Hepatocyte (in vitro differentiated cells): ENCODE results near the gene PRKRIP1. TPM values are rescaled to one million over a fixed set of nuclear protein-coding genes. Genes with fewer than 3 reads are reported as not detected.
"Not testable (repeated sequence)": the region's sequence is repeated elsewhere in the genome, so short reads cannot be mapped to it uniquely, and the experiment has no call there.

Experiments
- DNase-seq: peaks from one replicate; pipeline ENCODE4 v3.0.0-alpha.2; 2016; ENCODE audit warnings: low spot score
- H2AFZ ChIP-seq: fragments of 200-600 bp; sonication (generic); 2 replicates; pipeline ENCODE4 v1.6.0; 2016; ENCODE audit warnings: antibody characterized with exemption, mild to moderate bottlenecking
- H3K27ac ChIP-seq: fragments of 200-600 bp; sonication (generic); 2 replicates; pipeline ENCODE4 v1.5.1; 2016; ENCODE audit warnings: mild to moderate bottlenecking
- H3K27me3 ChIP-seq: fragments of 200-600 bp; sonication (generic); 2 replicates; pipeline ENCODE4 v1.6.1; 2016
- H3K36me3 ChIP-seq: fragments of 200-600 bp; sonication (generic); replicated peaks from 2 replicates; pipeline ENCODE4 v1.5.1; 2016; ENCODE audit warnings: low read depth; ENCODE audit not compliant: insufficient read depth
- H3K4me1 ChIP-seq: fragments of 200-600 bp; sonication (generic); 2 replicates; pipeline ENCODE4 v1.5.1; 2016; ENCODE audit warnings: mild to moderate bottlenecking, moderate library complexity; ENCODE audit not compliant: insufficient read depth
- H3K4me2 ChIP-seq: fragments of 200-600 bp; sonication (generic); 2 replicates; pipeline ENCODE4 v1.6.0; 2016
- H3K4me3 ChIP-seq: fragments of 200-600 bp; sonication (generic); 2 replicates; pipeline ENCODE4 v1.5.1; 2016; ENCODE audit warnings: mild to moderate bottlenecking
- H3K79me2 ChIP-seq: fragments of 200-600 bp; sonication (generic); 2 replicates; pipeline ENCODE4 v1.6.0; 2017; ENCODE audit warnings: mild to moderate bottlenecking
- H3K9me2 ChIP-seq: fragments of 200-600 bp; sonication (generic); replicated peaks from 2 replicates; pipeline ENCODE4 v1.6.0; 2017; ENCODE audit warnings: mild to moderate bottlenecking; ENCODE audit not compliant: insufficient read depth
- H3K9me3 ChIP-seq: fragments of 200-600 bp; sonication (generic); 2 replicates; pipeline ENCODE4 v1.5.1; 2016; ENCODE audit warnings: low read depth, mild to moderate bottlenecking
- H4K20me1 ChIP-seq: fragments of 200-600 bp; sonication (generic); 2 replicates; pipeline ENCODE4 v1.6.0; 2016; ENCODE audit warnings: mild to moderate bottlenecking; ENCODE audit not compliant: insufficient read depth, poor library complexity, severe bottlenecking
- EZH2 ChIP-seq: fragments of 200-600 bp; sonication (generic); IDR thresholded peaks from 2 replicates; pipeline ENCODE4 v1.6.1; 2016; ENCODE audit warnings: antibody characterized with exemption, mild to moderate bottlenecking, borderline replicate concordance
- EZH2phosphoT487 ChIP-seq: fragments of 200-600 bp; sonication (generic); IDR thresholded peaks from one replicate; pipeline ENCODE4 v1.6.1; 2018; ENCODE audit warnings: antibody characterized with exemption, mild to moderate bottlenecking, low read depth, moderate library complexity; ENCODE audit not compliant: unreplicated experiment, severe bottlenecking
- WGBS: methylation state at CpG from one replicate; pipeline ENCODE4 v1.1.6; 2016; ENCODE audit warnings: low lambda C conversion rate; ENCODE audit errors: missing lambda C conversion rate; 5-methylcytosine and 5-hydroxymethylcytosine counted together
- polyA plus RNA-seq: library from polyadenylated mRNA; unstranded; fragments of >200 nt; fragmentation: Nextera tagmentation; extraction: Ambion mirVana; gene quantifications from 2 replicates; pipeline ENCODE4 v1.2.1, GENCODE V29; 2016
- total RNA-seq: library from RNA; depleted of rRNA; stranded (reverse); fragments of >200 nt; gene quantifications from 2 replicates; pipeline ENCODE4 v1.2.3, GENCODE V29; 2014
- TF ChIP-seq, protein P1 (sequence below): fragments of 200-600 bp; sonication (generic); IDR thresholded peaks from 2 replicates; pipeline ENCODE4 v1.5.1; 2016; ENCODE audit warnings: antibody characterized with exemption, mild to moderate bottlenecking; ENCODE audit not compliant: poor library complexity

PRKRIP1 gene
- total and polyA plus RNA-seq, 2 experiments from 2014 or later = 33.8 to 44.6 TPM

DNA sequence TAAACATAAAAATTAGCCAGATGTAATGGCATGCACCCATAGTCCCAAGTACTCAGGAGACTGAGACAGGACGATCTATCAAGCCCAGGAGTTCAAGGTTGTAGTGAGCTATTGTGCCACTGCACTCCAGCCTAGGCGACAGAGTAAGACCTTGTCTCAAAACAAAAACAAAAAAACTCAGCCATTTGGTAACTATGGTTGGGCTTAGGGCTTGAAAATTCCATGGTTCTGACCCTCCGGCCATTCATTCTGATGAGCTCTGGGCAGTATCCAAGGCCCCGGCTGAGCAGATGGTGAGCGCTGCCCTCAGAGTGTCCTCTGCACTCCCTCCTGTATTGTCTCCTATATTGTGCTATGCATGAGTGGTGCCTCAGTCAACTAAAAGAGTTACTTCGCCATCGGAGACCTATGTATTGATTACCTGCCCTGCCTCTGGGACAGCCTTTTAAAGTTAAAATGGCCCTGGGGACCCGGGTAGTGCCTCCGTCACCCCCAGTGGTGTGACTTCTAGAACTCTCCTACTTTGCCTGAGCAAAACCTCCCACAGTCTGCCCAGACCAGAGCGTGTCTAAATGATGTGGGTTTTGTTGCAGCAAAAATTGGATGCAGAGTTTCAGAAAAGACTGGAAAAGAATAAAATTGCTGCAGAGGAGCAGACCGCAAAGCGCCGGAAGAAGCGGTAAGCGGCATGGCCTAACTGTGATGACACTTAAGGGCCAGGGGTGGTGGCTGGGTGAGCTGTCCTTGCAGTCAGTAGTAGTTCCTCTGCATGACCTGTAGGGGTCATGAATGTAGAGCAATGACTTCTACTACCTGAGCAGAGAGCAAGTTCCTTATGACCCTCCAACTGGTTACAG lies 8.1 kb downstream of the PRKRIP1 start:
- Histone ChIP-seq H3K4me1 (no peaks in the 10 kb centered on the region), H3K4me2 (no peak overlapping the region), H3K4me3 (no peak overlapping the region), H3K9me3 (no peaks in the 10 kb centered on the region), H3K36me3 (peaks cover 4% of the 10 kb centered on the region), H3K27me3 (no peaks in the 10 kb centered on the region), H3K9me2 (no peaks in the 10 kb centered on the region), H4K20me1 (no peaks in the 10 kb centered on the region), H3K27ac (no peak overlapping the region), H2AFZ (no peak overlapping the region), H3K79me2 (peaks cover 17% of the 10 kb centered on the region)
- DNase-seq = peak; percentile 71
- WGBS = 78% methylated on average over 15 of the region's 15 CpGs
- TF ChIP-seq, protein P1, sequence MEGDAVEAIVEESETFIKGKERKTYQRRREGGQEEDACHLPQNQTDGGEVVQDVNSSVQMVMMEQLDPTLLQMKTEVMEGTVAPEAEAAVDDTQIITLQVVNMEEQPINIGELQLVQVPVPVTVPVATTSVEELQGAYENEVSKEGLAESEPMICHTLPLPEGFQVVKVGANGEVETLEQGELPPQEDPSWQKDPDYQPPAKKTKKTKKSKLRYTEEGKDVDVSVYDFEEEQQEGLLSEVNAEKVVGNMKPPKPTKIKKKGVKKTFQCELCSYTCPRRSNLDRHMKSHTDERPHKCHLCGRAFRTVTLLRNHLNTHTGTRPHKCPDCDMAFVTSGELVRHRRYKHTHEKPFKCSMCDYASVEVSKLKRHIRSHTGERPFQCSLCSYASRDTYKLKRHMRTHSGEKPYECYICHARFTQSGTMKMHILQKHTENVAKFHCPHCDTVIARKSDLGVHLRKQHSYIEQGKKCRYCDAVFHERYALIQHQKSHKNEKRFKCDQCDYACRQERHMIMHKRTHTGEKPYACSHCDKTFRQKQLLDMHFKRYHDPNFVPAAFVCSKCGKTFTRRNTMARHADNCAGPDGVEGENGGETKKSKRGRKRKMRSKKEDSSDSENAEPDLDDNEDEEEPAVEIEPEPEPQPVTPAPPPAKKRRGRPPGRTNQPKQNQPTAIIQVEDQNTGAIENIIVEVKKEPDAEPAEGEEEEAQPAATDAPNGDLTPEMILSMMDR = peak; percentile 44
- TF ChIP-seq EZH2 (no peak), EZH2phosphoT487 (no peak)

DNA sequence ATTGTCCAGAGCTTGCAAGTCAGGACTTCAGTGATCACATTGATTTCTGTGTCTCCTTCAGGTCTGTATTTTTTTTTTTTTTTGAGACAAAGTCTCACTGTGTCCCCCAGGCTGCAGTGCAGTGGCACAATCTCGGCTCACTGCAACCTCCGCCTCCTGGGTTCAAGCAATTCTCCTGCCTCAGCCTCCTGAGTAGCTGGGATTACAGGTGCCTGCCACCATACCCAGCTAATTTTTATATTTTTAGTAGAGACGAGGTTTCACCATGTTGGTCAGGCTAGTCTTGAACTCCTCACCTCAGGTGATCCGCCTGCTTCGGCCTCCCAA lies 8.7 kb downstream of the PRKRIP1 start:
- H3K36me3 ChIP-seq, H3K4me3 ChIP-seq, H3K9me3 ChIP-seq, H3K9me2 ChIP-seq, DNase-seq, H3K27ac ChIP-seq, H4K20me1 ChIP-seq, H3K4me2 ChIP-seq, H3K27me3 ChIP-seq, H3K4me1 ChIP-seq, H2AFZ ChIP-seq: not testable (repeated sequence)
- WGBS = 85% methylated on average over 5 of the region's 5 CpGs
- H3K79me2 ChIP-seq = peaks cover 17% of the 10 kb centered on the region

DNA sequence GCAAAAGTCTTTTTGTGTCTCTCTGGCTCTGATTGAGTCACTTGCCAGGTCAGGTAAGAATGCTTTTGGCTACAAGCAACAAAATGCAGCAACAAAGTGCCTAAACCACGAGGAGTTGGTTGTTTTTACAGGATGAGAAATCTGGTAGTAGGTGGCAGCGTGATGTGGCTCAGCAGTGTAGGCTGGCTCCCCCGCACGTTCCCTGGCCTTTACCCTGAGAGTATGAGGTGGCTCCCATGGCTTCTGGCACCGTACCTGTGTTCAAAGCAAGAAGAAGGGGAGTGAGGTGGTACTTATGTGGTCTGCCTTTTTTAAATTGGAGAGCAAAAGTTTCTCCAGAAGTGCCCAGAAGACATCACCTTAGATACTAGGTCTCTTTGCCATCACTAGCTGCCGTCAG lies 11.7 kb downstream of the PRKRIP1 start:
- Histone ChIP-seq H3K4me1 (no peaks in the 10 kb centered on the region), H2AFZ (no peak overlapping the region), H3K27me3 (no peaks in the 10 kb centered on the region), H4K20me1 (no peaks in the 10 kb centered on the region), H3K4me2 (no peak overlapping the region), H3K36me3 (no peaks in the 10 kb centered on the region), H3K9me2 (no peaks in the 10 kb centered on the region), H3K9me3 (no peaks in the 10 kb centered on the region), H3K27ac (no peak overlapping the region), H3K79me2 (peaks cover 12% of the 10 kb centered on the region), H3K4me3 (no peak overlapping the region)
- 97% methylated on average over 6 of the region's 6 CpGs for WGBS
- TF ChIP-seq EZH2phosphoT487 (no peak), EZH2 (no peak)
- TF ChIP-seq, protein P1 = no peak
- DNase-seq = no peak

DNA sequence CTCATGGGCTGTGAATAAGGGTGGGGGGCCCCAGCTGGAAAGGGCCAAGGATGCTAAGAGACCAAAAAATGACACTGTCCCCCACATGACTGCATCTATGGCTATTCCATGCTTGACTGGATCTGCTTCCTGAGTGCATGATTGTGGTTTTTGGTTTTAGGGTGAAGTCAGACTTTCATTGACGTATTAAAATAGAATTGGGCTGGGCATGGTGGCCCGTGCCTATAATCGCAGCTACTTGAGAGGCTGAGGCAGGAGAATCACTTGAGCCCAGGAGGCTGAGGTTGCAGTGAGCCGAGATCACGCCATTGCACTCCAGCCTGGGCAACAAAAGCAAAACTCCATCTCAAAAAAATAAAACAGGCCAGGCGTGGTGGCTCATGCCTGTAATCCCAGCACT lies 12.4 kb downstream of the PRKRIP1 start:
- peaks cover 13% of the 10 kb centered on the region for H3K79me2 ChIP-seq
- H3K4me3 ChIP-seq, H3K9me3 ChIP-seq, H3K36me3 ChIP-seq, H4K20me1 ChIP-seq, DNase-seq, H3K27ac ChIP-seq, H3K4me2 ChIP-seq, H2AFZ ChIP-seq, H3K27me3 ChIP-seq, H3K9me2 ChIP-seq, H3K4me1 ChIP-seq: not testable (repeated sequence)
- WGBS = 100% methylated on average over 6 of the region's 6 CpGs
